Osteocyte (in vitro differentiated cells): Measurements from ENCODE around the gene GMDS. TPM values are rescaled to one million over a fixed set of nuclear protein-coding genes. Genes with fewer than 3 reads are reported as not detected.
"Not testable (repeated sequence)": the region's sequence is repeated elsewhere in the genome, so short reads cannot be mapped to it uniquely, and the experiment has no call there.

Source experiments
- DNase-seq: peaks from one replicate; pipeline ENCODE4 v3.0.0; 2021; ENCODE audit warnings: mixed read lengths; ENCODE audit not compliant: unreplicated experiment; ENCODE audit errors: extremely low spot score
- H3K27ac Mint-ChIP-seq: one replicate; pipeline ENCODE4 v1.8.0; 2021; ENCODE audit warnings: mild to moderate bottlenecking, mixed read lengths; ENCODE audit not compliant: unreplicated experiment
- H3K27me3 Mint-ChIP-seq: one replicate; pipeline ENCODE4 v1.8.0; 2021; ENCODE audit warnings: mixed read lengths; ENCODE audit not compliant: unreplicated experiment
- H3K36me3 Mint-ChIP-seq: one replicate; pipeline ENCODE4 v1.8.0; 2021; ENCODE audit warnings: mixed read lengths; ENCODE audit not compliant: unreplicated experiment
- H3K4me1 Mint-ChIP-seq: one replicate; pipeline ENCODE4 v1.8.0; 2021; ENCODE audit warnings: mixed read lengths; ENCODE audit not compliant: unreplicated experiment
- H3K4me3 Mint-ChIP-seq: one replicate; pipeline ENCODE4 v1.8.0; 2021; ENCODE audit warnings: mild to moderate bottlenecking, moderate library complexity, mixed read lengths; ENCODE audit not compliant: unreplicated experiment
- H3K9me3 Mint-ChIP-seq: one replicate; pipeline ENCODE4 v1.8.0; 2021; ENCODE audit warnings: mixed read lengths; ENCODE audit not compliant: unreplicated experiment
- total RNA-seq: library from RNA; stranded (reverse); gene quantifications from 2 replicates; pipeline ENCODE4 v1.2.1, GENCODE V29; 2021
- TF ChIP-seq, protein P1 (sequence below): fragments of 200-600 bp; sonication (generic); IDR thresholded peaks from 2 replicates; pipeline ENCODE4 v1.5.0; 2021; ENCODE audit warnings: antibody characterized with exemption, mild to moderate bottlenecking, moderate library complexity

GMDS gene
- total RNA-seq, 1 donor from 2014 or later: 30.7 TPM

DNA sequence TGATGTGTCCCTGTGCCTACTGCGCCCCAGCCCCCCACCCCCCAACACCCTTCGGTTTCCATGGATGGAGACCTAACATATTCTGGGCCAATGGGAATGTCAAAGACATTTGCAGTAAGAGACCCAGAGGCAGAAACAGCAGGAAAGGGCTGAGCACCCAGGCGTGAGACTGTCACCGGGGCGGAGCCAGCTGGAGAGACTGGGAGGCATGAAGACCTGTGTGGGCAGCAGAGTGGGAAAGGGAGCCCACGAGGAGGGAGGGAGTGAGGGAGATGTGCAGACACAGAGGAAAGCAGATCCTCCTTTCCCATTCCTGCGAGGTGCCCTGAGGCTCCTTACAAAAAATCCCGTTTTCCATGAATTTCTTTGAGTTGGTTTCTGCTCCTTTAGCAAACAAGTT is 485.5 kb downstream of the GMDS start:
- TF ChIP-seq, protein P1, sequence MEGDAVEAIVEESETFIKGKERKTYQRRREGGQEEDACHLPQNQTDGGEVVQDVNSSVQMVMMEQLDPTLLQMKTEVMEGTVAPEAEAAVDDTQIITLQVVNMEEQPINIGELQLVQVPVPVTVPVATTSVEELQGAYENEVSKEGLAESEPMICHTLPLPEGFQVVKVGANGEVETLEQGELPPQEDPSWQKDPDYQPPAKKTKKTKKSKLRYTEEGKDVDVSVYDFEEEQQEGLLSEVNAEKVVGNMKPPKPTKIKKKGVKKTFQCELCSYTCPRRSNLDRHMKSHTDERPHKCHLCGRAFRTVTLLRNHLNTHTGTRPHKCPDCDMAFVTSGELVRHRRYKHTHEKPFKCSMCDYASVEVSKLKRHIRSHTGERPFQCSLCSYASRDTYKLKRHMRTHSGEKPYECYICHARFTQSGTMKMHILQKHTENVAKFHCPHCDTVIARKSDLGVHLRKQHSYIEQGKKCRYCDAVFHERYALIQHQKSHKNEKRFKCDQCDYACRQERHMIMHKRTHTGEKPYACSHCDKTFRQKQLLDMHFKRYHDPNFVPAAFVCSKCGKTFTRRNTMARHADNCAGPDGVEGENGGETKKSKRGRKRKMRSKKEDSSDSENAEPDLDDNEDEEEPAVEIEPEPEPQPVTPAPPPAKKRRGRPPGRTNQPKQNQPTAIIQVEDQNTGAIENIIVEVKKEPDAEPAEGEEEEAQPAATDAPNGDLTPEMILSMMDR: no peak

DNA sequence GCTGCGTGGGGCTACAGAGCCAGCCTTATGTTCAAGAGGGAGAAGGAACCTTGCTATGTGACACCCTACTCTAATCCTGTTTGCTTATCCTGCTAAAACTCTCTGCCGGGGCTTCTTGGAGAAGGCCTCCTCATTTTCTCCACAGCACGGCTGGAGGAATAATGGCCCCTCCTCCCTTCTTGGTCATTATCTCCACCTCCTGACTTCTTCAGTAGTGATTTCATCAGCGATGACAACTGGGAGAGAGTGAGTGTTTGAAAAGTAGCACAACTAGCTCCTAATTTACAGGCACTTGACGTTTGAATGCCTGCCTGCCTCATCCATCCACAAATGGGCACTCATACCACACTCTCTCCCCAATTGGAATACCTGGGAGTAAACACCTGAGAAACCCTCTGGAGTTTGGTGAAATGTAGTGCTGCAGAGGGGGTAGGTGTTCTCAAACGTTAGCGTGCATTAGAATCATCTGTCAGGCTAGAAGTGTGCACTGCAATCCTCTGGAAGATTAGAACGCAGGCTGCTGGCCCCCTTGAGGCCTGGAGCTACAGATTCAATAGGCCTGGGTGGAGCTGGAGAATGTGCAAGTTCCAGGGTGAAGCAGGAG is 487.2 kb downstream of the GMDS start:
- H3K36me3 Mint-ChIP-seq: peaks cover 8% of the 10 kb centered on the region
- no peaks in the 10 kb centered on the region for H3K27me3 Mint-ChIP-seq
- TF ChIP-seq, protein P1: no peak
- H3K4me1 Mint-ChIP-seq: peaks cover 24% of the 10 kb centered on the region
- no peak for DNase-seq
- H3K9me3 Mint-ChIP-seq: peaks cover 8% of the 10 kb centered on the region
- no peak overlapping the region for H3K4me3 Mint-ChIP-seq
- no peak overlapping the region for H3K27ac Mint-ChIP-seq

More for the DNA sequence above, 485.5 kb downstream of the GMDS start:
- H3K4me1 Mint-ChIP-seq: peaks cover 37% of the 10 kb centered on the region
- no peaks in the 10 kb centered on the region for H3K27me3 Mint-ChIP-seq
- H3K4me3 Mint-ChIP-seq: no peak overlapping the region
- DNase-seq: no peak
- H3K27ac Mint-ChIP-seq: no peak overlapping the region
- H3K9me3 Mint-ChIP-seq: no peaks in the 10 kb centered on the region
- H3K36me3 Mint-ChIP-seq: no peaks in the 10 kb centered on the region

DNA sequence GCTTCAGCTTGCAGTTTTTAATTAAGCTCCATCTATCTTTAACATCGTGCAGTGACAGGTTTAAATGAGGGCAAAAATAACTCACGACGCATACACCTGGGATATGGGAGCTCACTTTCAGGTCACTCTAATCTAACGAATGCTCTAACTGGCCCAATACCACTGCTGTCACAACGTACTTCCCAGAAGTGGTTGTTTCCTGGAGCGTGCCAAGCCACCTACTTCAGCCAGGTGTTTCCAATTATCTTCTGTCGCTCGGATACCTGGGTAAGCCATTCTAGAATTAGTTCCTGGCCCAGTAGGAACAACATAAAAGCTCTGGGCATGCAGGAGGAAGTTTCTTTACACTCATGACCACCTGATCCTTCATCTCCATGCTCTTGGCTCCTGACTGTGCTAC is 488.3 kb downstream of the GMDS start:
- Mint-ChIP-seq H3K4me1 (peaks cover 16% of the 10 kb centered on the region), H3K36me3 (peaks cover 16% of the 10 kb centered on the region), H3K9me3 (peaks cover 17% of the 10 kb centered on the region), H3K27ac (no peak overlapping the region), H3K4me3 (no peak overlapping the region), H3K27me3 (no peaks in the 10 kb centered on the region)
- TF ChIP-seq, protein P1: no peak
- DNase-seq: no peak

DNA sequence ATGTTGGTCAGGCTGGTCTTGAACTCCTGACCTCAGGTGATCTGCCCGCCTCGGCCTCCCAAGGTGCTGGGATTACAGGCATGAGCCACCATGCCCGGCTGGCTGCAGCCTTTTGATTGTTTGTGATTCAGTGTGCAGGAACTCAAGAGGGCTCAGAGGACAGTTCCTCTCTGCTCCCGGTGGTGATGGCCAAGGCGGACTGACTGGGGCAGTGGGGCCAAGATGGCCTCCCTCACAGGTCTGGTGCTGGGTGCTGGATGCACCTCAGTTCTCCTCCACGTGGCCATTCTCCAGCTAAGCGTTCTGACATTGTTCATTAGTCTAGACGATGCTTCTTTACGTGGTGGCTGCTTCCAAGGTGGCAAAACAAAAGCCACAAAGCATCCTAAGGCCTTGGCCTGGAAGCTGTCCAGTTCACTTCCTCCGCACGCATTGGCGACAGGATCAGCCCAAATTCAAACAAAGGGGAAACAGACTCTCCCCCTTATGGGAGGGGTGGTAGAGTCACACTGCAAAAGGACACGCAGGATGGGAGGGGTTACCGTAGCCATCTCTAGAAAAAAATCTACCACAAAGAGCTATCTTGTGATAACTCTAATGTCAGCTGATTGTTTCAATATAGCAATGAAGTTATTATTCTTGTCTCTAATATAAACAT is 488.8 kb downstream of the GMDS start:
- Mint-ChIP-seq H3K9me3 (peaks cover 20% of the 10 kb centered on the region), H3K4me3 (no peak overlapping the region), H3K27me3 (no peaks in the 10 kb centered on the region), H3K36me3 (peaks cover 19% of the 10 kb centered on the region), H3K27ac (no peak overlapping the region), H3K4me1 (peaks cover 11% of the 10 kb centered on the region)
- no peak for DNase-seq
- TF ChIP-seq, protein P1: no peak

DNA sequence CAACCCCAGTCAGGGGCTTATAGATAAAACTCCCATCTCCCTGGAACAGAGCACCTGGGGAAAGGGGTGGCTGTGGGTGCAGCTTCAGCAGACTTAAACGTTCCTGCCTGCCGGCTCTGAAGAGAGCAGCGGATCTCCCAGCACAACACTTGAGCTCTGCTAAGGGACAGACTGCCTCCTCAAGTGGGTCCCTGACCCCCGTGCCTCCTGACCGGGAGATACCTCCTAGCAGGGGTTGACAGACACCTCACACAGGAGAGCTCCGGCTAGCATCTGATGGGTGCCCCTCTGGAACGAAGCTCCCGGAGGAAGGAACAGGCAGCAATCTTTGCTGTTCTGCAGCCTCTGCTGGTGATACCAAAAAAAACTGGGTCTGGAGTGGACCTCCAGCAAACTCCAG is 494.3 kb downstream of the GMDS start:
- H3K4me3 Mint-ChIP-seq, H3K27me3 Mint-ChIP-seq: not testable (repeated sequence)

More for the DNA sequence above, 494.3 kb downstream of the GMDS start:
- not testable (repeated sequence) for DNase-seq, H3K27ac Mint-ChIP-seq, H3K4me1 Mint-ChIP-seq
- Mint-ChIP-seq H3K9me3 (peaks cover 20% of the 10 kb centered on the region), H3K36me3 (peaks cover 19% of the 10 kb centered on the region)
